Measurements from ENCODE around the gene PALLD. TPM values are rescaled to one million over a fixed set of nuclear protein-coding genes. Genes with fewer than 3 reads are reported as not detected.

Gene PALLD
- total RNA-seq, 1 experiment from 2014 or later, result 18.3 TPM

DNA sequence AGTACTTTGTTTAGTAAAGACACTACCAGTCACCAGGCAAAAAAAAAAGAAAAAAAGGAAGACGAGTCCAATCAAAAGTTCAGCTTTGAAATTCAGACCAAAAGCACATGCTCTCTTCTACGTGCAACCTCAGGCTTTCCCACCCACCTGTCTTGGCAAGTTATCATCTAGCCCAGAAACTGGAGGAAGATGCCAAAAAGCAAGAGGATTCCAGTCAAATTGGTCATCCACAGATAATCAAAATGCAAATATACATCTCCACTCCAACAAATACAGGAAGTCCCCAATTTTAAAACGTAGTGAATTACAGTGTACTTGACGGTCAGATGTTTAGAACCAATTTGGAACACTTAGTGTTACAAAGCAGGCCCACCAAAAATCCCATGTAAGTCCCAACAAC, 96.5 kb downstream of the PALLD start:
- Histone ChIP-seq H4K20me1 (ENCODE audit: control insufficient read depth, insufficient read depth, insufficient read length) (no peaks in the 10 kb centered on the region), H3K9ac (ENCODE audit: extremely low read depth, insufficient read length, low read length) (no peak overlapping the region), H3K4me1 (ENCODE audit: insufficient read depth, low read length) (no peaks in the 10 kb centered on the region), H2AK5ac (ENCODE audit: insufficient read length, low read length) (no peak overlapping the region), H2BK20ac (ENCODE audit: low read depth, low read length, poor library complexity, severe bottlenecking) (no peak overlapping the region), H2BK120ac (ENCODE audit: low read depth, low read length, poor library complexity, severe bottlenecking) (no peak overlapping the region), H3K23me2 (ENCODE audit: insufficient read length, low read depth, low read length, poor library complexity, severe bottlenecking) (no peaks in the 10 kb centered on the region), H2AFZ (ENCODE audit: low read length) (no peak overlapping the region), H4K91ac (ENCODE audit: insufficient read length, low read depth, low read length) (no peak overlapping the region), H3K4ac (ENCODE audit: low read depth, low read length) (no peak overlapping the region), H4K5ac (ENCODE audit: insufficient read length, low read depth, low read length) (no peak overlapping the region), H2BK15ac (ENCODE audit: low read depth, low read length) (no peak overlapping the region), H4K8ac (replicated peaks; ENCODE audit: insufficient read length, low read depth, low read length) (no peak overlapping the region), H3K18ac (ENCODE audit: insufficient read length, low read depth, low read length) (no peak overlapping the region), H3K23ac (ENCODE audit: insufficient read length, low read depth, low read length) (no peak overlapping the region), H2BK12ac (ENCODE audit: insufficient read length, low read depth, low read length) (no peak overlapping the region), H3K14ac (ENCODE audit: insufficient read depth, low read length) (no peak overlapping the region), H3K56ac (ENCODE audit: insufficient read length, low read depth, low read length) (no peak overlapping the region), H3K9me3 (ENCODE audit: control insufficient read depth, low read depth, low read length) (no peaks in the 10 kb centered on the region), H3K27ac (ENCODE audit: insufficient read length, low read depth, low read length) (no peak overlapping the region), H3K79me1 (ENCODE audit: insufficient read depth, low read depth, low read length, poor library complexity, severe bottlenecking) (no peaks in the 10 kb centered on the region), H2BK5ac (ENCODE audit: insufficient read length, low read length) (no peak overlapping the region), H3K4me2 (ENCODE audit: insufficient read depth, insufficient read length, low read length) (no peak overlapping the region), H3K79me2 (ENCODE audit: insufficient read depth, low read length) (no peaks in the 10 kb centered on the region), H3K27me3 (ENCODE audit: insufficient read depth, low read length) (no peaks in the 10 kb centered on the region), H3T11ph (ENCODE audit: low read length) (no peak overlapping the region)
- no peak for DNase-seq
- H3K36me3 Mint-ChIP-seq (ENCODE audit: insufficient read depth in 1 of 3, low read depth in 3 of 3), result no peaks in the 10 kb centered on the region
- no peaks in the 10 kb centered on the region for H3K4me1 Mint-ChIP-seq
- H3K4me3 Mint-ChIP-seq, result no peak overlapping the region
- peak overlapping the region in 1 of 3 experiments; percentile 50; a peak in 1 of 7 replicates for H3K27ac Mint-ChIP-seq
- H3K9me3 Mint-ChIP-seq, result no peaks in the 10 kb centered on the region
- no peaks in the 10 kb centered on the region for H3K27me3 Mint-ChIP-seq (ENCODE audit: low read depth)
- no CpG with 5 or more reads among the region's 4 CpGs for WGBS (ENCODE audit: extremely low coverage, insufficient read length, low lambda C conversion rate)
- TF ChIP-seq, protein P1, sequence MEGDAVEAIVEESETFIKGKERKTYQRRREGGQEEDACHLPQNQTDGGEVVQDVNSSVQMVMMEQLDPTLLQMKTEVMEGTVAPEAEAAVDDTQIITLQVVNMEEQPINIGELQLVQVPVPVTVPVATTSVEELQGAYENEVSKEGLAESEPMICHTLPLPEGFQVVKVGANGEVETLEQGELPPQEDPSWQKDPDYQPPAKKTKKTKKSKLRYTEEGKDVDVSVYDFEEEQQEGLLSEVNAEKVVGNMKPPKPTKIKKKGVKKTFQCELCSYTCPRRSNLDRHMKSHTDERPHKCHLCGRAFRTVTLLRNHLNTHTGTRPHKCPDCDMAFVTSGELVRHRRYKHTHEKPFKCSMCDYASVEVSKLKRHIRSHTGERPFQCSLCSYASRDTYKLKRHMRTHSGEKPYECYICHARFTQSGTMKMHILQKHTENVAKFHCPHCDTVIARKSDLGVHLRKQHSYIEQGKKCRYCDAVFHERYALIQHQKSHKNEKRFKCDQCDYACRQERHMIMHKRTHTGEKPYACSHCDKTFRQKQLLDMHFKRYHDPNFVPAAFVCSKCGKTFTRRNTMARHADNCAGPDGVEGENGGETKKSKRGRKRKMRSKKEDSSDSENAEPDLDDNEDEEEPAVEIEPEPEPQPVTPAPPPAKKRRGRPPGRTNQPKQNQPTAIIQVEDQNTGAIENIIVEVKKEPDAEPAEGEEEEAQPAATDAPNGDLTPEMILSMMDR (conservative IDR thresholded peaks at IDR 0.05), result no peak

All from H9 (cell line).